A673 (cell line): Measurements from ENCODE around the gene RAG2. TPM values are rescaled to one million over a fixed set of nuclear protein-coding genes. Genes with fewer than 3 reads are reported as not detected.

Experiments
- BruUV-seq: library from RNA; stranded (reverse); fragments of 400-500 nt; replicated peaks from 2 replicates; lab custom pipeline; 2021; lab: Mats Ljungman, UMichigan
- CTCF ChIA-PET: fragments of 300-600 bp; sonication (Branson Sonifier 250); formaldehyde crosslinking; loops from one replicate; lab custom pipeline; 2022; ENCODE audit warnings: antibody characterized with exemption; lab: Charles Lee
- POLR2A ChIA-PET: fragments of 300-600 bp; sonication (Branson Sonifier 250); formaldehyde crosslinking; loops from one replicate; lab custom pipeline; 2022; ENCODE audit warnings: antibody characterized with exemption; ENCODE audit not compliant: low non-redundant PET; lab: Charles Lee
- DNase-seq: peaks from one replicate; pipeline ENCODE4 v3.0.0-alpha.2; 2015; ENCODE audit warnings: low spot score
- H3K27ac ChIP-seq: fragments of 200-600 bp; sonication (generic); 2 replicates; pipeline ENCODE4 v1.5.1; 2016; ENCODE audit warnings: mixed run types, low read depth, mild to moderate bottlenecking, mixed read lengths, antibody characterized with exemption, low read length; ENCODE audit not compliant: poor library complexity, severe bottlenecking
- H3K27me3 ChIP-seq: fragments of 200-600 bp; sonication (generic); replicated peaks from 2 replicates; pipeline ENCODE4 v1.6.1; 2017; ENCODE audit warnings: mixed run types, low read depth, mild to moderate bottlenecking, mixed read lengths, antibody characterized with exemption, low read length; ENCODE audit not compliant: insufficient read depth, poor library complexity
- H3K36me3 ChIP-seq: fragments of 200-600 bp; sonication (generic); 2 replicates; pipeline ENCODE4 v1.6.1; 2016; ENCODE audit warnings: mixed run types, mild to moderate bottlenecking, mixed read lengths, antibody characterized with exemption, low read length; ENCODE audit not compliant: insufficient read depth, poor library complexity, severe bottlenecking
- H3K4me1 ChIP-seq: fragments of 200-600 bp; sonication (generic); 2 replicates; pipeline ENCODE4 v1.6.1; 2017; ENCODE audit warnings: mixed run types, mild to moderate bottlenecking, mixed read lengths, antibody characterized with exemption, low read length; ENCODE audit not compliant: insufficient read depth, poor library complexity, severe bottlenecking
- H3K4me3 ChIP-seq: fragments of 200-600 bp; sonication (generic); 2 replicates; pipeline ENCODE4 v1.5.1; 2016; ENCODE audit warnings: low read depth, mixed run types, mild to moderate bottlenecking, mixed read lengths, low read length; ENCODE audit not compliant: poor library complexity, severe bottlenecking
- H3K9me3 ChIP-seq: fragments of 200-600 bp; sonication (generic); 2 replicates; pipeline ENCODE4 v1.6.1; 2016; ENCODE audit warnings: mixed run types, low read depth, mild to moderate bottlenecking, mixed read lengths, antibody characterized with exemption, low read length; ENCODE audit not compliant: poor library complexity, severe bottlenecking
- EZH2 ChIP-seq: fragments of 200-600 bp; sonication (generic); IDR thresholded peaks from 2 replicates; pipeline ENCODE4 v1.6.1; 2017; ENCODE audit warnings: borderline replicate concordance, low read depth, mild to moderate bottlenecking, mixed read lengths, antibody characterized with exemption, low read length; ENCODE audit not compliant: poor library complexity, severe bottlenecking
- intact Hi-C: fragments of 100-400 bp; cut with micrococcal nuclease; formaldehyde crosslinking; loops from one replicate; pipeline ENCODE4 v1.10.0; 2022; ENCODE audit not compliant: unreplicated experiment
- total RNA-seq: library from RNA; stranded (reverse); gene quantifications from 2 replicates; pipeline ENCODE4 v1.2.3, GENCODE V29; 2021
- TF ChIP-seq, protein P1 (sequence below): fragments of 300-800, 200-600 bp; sonication (generic); conservative IDR thresholded peaks from 2 replicates; pipeline ENCODE4 v1.5.1; 2017; ENCODE audit warnings: low read depth, mild to moderate bottlenecking, antibody characterized with exemption, low read length, moderate library complexity, mixed read lengths

RAG2 gene
- total RNA-seq, 1 experiment from 2014 or later, result not detected

DNA sequence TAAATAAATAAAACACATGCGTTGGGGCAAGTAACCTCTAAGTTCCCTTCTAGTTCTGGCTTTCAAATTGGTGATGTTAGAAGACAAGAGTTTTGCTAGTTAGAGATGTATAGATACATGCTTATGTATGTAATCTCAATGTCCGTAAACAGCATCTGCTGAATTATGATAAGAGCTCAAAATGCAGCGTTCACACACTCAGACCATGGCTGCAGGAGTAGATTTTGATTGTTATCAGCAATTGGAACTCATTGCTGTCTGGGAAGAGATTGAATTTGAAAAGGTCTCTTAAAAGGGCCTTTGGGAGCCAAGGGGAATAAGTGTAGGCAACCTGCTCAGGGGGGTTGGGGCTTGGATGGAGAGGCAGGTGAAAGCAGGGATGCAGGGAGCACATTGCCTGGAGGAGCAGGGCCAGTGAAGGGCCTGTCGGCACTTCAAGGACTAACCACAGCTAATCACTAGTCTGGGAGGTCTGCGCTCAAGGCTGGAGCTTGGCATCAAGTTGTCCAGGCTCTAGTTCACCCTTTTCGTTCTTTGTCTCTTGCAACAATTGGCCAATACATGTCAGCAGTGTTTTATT, 32.9 kb downstream of the RAG2 start:
- POLR2A ChIA-PET, result no interaction called here
- H3K4me1 ChIP-seq, result no peaks in the 10 kb centered on the region
- H3K27ac ChIP-seq, result no peak overlapping the region
- DNase-seq, result no peak
- H3K4me3 ChIP-seq, result peak overlapping the region; percentile 30
- intact Hi-C loops, result no loop called here
- H3K27me3 ChIP-seq, result peaks cover 43% of the 10 kb centered on the region
- CTCF ChIA-PET, result interaction anchor here (0.5 to 6.3 kb wide), 15 partner anchors 9 to 273 kb away, joined by 3 to 115 read pairs (median 4); no protein-coding TSS in a partner anchor
- H3K36me3 ChIP-seq, result no peaks in the 10 kb centered on the region
- TF ChIP-seq, protein P1, sequence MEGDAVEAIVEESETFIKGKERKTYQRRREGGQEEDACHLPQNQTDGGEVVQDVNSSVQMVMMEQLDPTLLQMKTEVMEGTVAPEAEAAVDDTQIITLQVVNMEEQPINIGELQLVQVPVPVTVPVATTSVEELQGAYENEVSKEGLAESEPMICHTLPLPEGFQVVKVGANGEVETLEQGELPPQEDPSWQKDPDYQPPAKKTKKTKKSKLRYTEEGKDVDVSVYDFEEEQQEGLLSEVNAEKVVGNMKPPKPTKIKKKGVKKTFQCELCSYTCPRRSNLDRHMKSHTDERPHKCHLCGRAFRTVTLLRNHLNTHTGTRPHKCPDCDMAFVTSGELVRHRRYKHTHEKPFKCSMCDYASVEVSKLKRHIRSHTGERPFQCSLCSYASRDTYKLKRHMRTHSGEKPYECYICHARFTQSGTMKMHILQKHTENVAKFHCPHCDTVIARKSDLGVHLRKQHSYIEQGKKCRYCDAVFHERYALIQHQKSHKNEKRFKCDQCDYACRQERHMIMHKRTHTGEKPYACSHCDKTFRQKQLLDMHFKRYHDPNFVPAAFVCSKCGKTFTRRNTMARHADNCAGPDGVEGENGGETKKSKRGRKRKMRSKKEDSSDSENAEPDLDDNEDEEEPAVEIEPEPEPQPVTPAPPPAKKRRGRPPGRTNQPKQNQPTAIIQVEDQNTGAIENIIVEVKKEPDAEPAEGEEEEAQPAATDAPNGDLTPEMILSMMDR, result no peak
- TF ChIP-seq EZH2, result no peak
- H3K9me3 ChIP-seq, result no peaks in the 10 kb centered on the region
- BruUV-seq, result no TSS peak

DNA sequence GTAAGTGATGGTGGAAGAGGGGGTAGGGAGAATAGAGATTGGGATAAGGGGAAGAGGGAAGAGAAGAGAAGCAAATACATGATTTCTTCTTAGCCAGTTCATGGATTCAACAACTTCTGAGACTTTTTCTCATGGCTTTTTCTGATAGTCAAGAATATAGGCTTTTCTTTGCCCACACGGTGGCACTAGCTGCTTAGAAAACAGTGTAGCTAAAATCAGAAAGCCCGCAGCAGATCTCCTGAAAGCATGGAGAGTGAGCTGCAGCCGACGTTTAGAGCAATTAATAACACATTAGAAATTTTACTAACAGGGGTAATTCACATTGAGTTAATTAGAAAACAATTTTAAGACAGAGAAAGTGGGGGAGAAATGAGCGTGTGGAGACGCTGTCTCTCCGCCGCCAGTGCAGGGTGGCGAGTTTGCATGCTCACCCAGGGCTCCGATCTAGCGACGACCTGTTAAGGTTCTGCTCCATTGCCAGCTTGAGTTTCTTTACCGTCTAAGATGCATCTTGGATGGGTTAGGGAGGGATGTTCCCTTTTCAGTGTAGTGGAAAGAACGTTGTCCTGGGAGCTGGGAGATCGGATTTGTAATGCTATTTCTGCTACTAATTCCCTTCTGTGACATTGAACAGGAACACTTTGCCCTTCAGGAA, 33.5 kb downstream of the RAG2 start:
- H3K4me3 ChIP-seq, result peak overlapping the region; percentile 30
- no peak overlapping the region for H3K27ac ChIP-seq
- H3K4me1 ChIP-seq, result no peaks in the 10 kb centered on the region
- no peaks in the 10 kb centered on the region for H3K9me3 ChIP-seq
- DNase-seq, result peak; percentile 94
- H3K27me3 ChIP-seq, result peaks cover 42% of the 10 kb centered on the region
- no TSS peak for BruUV-seq
- intact Hi-C loops, result loop anchor here (1.0 kb wide), 3 partner anchors 58 to 183 kb away; no protein-coding TSS in a partner anchor
- POLR2A ChIA-PET, result no interaction called here
- TF ChIP-seq EZH2, result peak; percentile 19
- TF ChIP-seq, protein P1, result peak; percentile 99
- no peaks in the 10 kb centered on the region for H3K36me3 ChIP-seq
- CTCF ChIA-PET, result interaction anchor here (0.5 to 6.3 kb wide), 16 partner anchors 10 to 272 kb away, joined by 3 to 115 read pairs (median 4); no protein-coding TSS in a partner anchor

DNA sequence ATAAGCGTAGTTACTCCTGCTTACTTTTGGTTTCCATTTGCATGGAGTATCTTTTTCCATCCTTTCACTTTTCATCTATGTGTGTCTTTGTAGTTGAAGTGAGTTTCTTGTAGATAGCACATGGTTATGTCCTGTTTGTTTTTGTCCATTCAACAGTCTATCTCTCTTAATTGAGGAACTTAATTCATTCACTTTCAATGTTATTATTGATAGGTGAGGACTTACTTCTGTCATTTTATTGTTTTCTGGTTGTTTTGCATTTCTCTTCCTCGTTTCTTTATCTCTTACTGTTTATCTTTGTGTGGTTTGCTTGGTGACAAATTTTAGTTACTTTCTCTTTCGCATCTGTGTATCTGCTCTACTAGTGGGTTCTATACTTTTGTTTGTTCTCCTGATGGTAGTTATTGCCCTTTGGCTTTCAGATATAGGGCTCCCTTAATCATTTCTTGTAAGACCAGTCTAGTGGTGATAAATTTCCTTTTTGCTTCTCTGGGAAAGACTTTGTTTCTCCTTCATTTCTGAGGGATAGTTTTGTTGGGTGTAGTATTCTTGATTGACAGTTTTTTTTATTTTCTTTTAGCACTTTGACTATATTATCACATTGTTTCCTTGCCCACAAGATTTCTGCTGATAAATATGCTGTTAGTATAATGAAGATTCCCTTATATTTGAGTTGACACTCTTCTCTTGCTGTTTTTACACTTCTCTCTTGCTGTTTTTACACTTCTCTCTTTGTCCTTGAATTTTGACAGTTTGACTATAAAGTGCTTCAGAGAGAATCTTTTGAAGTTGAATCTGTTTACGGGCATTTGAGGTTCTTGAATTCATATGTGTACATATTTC, 39.2 kb downstream of the RAG2 start:
- TF ChIP-seq, protein P1, result no peak
- no peak for TF ChIP-seq EZH2
- H3K4me1 ChIP-seq, result no peaks in the 10 kb centered on the region
- CTCF ChIA-PET, result no interaction called here
- no peak overlapping the region for H3K4me3 ChIP-seq
- no TSS peak for BruUV-seq
- intact Hi-C loops, result no loop called here
- peaks cover 16% of the 10 kb centered on the region for H3K27me3 ChIP-seq
- POLR2A ChIA-PET, result no interaction called here
- H3K9me3 ChIP-seq, result no peaks in the 10 kb centered on the region
- no peaks in the 10 kb centered on the region for H3K36me3 ChIP-seq
- H3K27ac ChIP-seq, result no peak overlapping the region
- DNase-seq, result no peak
